Right renal cortex interstitium (tissue), 3 donors: ENCODE results near the gene FMC1. TPM values are rescaled to one million over a fixed set of nuclear protein-coding genes. Genes with fewer than 3 reads are reported as not detected.
"Not testable (repeated sequence)": the region's sequence is repeated elsewhere in the genome, so short reads cannot be mapped to it uniquely, and the experiment has no call there.

Source experiments
- DNase-seq, 3 donors: peaks; one replicate each; pipeline ENCODE4 v3.0.0-alpha.2; 2013; ENCODE audit warnings: low read depth in 3 of 3, low spot score in 2 of 3
- polyA plus RNA-seq, 3 donors: library from polyadenylated mRNA; unstranded; fragments of 120-200 nt; gene quantifications; one replicate each; pipeline ENCODE4 v1.2.1, GENCODE V29; 2013; ENCODE audit not compliant: insufficient read length in 3 of 3

FMC1 gene
- polyA plus RNA-seq = 10 to 100 TPM; 20.9 to 25.0 (median 22.9) TPM

- DNase-seq = peak; percentile 87 to 94 (median 89)
Observed at GRCh38 chr7:139341058-139341775, at the start of gene FMC1. Gene FMC1, plus strand, starts transcription at chr7:139341337. Its CDS starts 48 bp downstream, at chr7:139341385.

- no peak for DNase-seq
Observed at GRCh38 chr7:139292821-139293220, 48.3 kb upstream of the FMC1 start.

DNA sequence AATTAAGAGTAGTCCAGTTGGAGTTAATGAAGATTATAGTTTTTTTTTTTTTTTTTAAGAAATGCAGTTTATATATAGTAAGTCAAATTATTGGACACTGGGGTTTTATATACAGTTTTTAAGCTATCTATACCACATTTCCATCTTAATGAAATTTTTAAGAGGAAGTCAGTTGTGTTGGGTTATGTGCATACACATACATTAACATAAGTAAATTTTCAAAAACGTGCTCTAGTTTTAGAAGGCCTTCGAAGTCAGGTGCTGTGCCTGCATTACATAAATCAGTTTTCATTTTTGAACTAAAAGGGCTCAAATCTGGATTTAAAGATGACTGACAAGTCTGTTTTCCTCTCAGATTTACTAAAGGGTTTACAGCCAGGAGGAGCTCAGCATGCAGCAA, 47.6 kb upstream of the FMC1 start:
- DNase-seq = no peak

DNA sequence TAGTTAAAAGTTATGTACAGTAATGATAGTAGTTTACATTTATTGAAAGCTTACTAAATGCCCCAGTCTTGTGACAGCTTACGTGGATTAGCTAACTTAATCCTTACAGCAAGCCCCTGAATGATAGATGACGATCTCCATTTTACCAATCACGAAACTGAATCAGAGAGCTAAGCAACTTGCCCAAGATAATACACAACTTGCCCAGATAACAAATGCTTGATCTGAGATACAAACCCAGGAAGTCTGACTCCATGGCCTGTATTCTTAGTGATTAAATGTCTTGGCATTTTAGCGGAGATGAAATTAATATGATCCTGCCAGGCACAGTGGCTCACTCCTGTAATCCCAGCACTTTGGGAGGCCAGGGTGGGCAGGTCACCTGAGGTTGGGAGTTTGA, 46.9 kb upstream of the FMC1 start:
- DNase-seq = no peak

GRCh38 chr7:139294951-139295575, 46.1 kb upstream of the FMC1 start:
- DNase-seq = no peak

- no peak for DNase-seq
Observed at GRCh38 chr7:139297795-139298194, 43.3 kb upstream of the FMC1 start.

- no peak for DNase-seq
Observed at GRCh38 chr7:139299296-139299695, 41.8 kb upstream of the FMC1 start.

DNA sequence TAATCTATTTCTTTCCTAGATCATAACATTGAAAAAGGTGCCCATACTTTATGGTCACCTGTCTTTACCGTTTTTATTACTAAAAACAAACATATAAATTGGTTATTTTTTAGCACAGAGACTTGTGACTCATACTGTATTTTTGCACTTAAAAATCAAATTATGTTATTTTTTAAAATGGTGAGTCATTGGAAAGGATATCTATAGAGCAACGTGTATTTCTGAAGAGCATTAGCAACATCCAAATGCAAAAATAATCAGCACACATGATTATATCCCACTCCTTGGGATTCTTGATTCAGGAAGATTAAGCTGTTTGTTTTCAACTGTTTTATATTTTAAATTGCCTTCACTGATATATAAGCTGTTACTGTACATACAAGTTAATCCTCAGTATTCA, 40.7 kb upstream of the FMC1 start:
- no peak for DNase-seq

- DNase-seq = no peak
Observed at GRCh38 chr7:139304517-139304916, 36.6 kb upstream of the FMC1 start.

DNA sequence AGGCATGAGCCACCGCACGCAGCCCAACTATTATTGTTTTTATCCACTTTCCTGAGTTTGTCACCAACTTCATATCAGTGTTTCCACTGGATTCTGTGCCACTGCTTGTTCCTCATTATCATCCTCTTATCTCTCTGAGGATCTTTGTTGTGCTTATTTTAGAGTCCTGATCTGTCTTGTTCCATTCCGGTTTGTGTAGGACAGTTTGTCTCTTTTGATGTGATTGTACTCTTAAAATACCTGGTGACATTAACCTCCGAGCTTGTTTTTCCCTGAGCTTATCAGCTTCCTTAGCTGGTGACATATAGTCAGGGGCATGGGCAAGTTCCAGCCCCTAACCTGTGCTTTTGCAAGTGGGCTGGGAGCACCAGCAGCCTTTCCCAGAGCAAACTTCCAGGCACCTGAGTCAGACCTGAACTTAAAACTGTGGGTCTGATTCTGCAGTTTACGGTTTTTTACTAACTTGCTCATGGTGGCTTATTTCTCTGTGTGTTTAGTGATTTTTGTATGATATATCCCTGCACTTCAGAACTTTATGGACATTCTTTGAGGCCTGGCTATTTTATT, 23.1 kb upstream of the FMC1 start:
- no peak for DNase-seq

- DNase-seq = no peak
Observed at GRCh38 chr7:139321071-139321745, 19.9 kb upstream of the FMC1 start.

DNA sequence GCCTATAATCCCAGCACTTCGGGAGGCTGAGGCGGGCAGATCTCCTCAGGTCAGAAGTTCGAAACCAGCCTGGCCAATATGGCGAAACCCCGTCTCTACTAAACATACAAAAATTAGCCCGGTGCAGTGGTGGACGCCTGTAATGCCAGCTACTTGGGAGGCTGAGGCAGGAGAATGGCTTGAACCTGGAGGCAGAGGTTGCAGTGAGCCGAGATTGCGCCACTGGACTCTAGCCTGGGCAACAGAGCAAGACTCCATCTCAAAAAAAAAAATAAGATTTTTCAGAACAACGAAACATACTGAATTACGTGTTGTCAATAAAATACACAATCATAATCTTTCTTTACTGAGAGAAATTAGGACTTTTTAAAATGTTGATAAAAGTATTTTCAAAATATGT, 16.4 kb upstream of the FMC1 start:
- not testable (repeated sequence) for DNase-seq

GRCh38 chr7:139328375-139328774, 12.8 kb upstream of the FMC1 start:
- no peak for DNase-seq

DNA sequence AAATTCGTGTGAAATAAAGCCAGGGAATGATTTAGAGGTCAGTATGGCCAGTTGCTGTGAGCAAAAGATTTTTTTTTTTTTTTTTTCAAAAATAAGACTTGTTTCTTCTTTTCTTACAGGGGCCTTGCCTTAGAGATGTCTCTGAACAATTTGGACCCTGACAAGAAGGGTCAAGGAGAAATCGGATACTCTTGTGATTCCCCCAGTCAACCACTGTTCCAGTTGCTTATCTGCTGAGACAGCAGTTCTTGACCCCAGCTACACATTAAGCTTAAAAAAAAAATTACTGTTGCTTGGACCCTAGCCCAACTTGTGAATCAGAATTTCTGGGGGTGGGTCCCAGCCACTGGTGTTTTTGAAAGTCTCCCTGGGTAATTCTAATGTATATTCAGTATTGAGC, 12.0 kb upstream of the FMC1 start:
- DNase-seq = no peak

- no peak for DNase-seq
Observed at GRCh38 chr7:139330333-139331030, 10.7 kb upstream of the FMC1 start.

GRCh38 chr7:139332697-139333359, 8.3 kb upstream of the FMC1 start:
- DNase-seq = no peak

- not testable (repeated sequence) for DNase-seq
Observed at GRCh38 chr7:139333443-139333842, 7.7 kb upstream of the FMC1 start.

DNA sequence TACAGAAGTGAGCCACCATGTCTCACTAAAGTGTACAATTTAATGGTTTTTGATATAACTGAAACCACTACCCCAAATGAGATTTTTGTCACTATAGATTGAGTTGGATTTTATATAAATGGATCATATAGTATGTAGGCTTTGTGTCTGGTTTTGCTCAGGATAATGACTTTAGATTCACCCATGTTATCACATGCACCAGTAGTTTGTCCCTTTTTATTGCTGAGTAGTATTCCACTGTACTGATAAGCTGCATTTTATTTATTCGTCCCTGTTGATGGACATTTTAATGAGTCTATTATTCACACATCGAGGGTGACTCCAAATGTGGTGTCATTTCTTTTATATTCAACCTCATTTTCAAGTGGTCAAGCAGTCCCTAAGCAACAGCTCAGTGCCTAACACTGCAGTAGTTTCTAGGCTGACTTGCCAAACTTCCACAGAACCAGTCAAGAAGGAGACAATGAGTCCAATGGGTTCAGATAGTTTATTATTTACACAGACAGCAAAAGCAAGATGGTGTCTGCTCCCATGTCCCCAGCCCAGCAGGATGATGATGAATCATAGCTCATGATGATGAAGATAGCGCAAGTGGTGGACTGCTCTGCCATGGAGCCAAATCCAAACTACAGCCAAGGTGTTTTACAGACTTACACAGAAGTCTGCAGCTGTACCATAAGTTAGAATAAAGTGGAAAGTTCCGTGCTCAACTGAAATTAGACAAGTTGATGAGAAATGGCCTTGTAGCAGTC, 6.6 kb upstream of the FMC1 start:
- no peak for DNase-seq

DNA sequence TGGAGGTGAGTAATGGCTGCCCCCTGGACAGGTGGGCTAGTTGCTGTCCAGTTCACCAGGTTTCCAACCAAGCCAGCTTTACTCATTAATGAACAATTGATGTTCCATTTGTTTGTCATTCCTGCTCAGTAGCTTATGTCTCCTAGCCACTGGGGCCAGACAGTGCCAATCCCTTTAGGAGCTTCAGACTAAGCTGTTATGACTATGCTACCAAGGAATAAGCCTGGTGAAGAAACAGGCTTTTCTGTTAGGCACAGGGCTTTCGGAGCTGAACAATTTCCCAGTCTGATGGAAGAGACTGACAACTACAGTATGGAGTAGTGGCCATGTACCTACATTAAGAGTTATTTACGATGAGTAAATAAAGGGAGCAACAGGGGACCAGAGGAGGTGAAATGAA, 2.1 kb upstream of the FMC1 start:
- no peak for DNase-seq

DNA sequence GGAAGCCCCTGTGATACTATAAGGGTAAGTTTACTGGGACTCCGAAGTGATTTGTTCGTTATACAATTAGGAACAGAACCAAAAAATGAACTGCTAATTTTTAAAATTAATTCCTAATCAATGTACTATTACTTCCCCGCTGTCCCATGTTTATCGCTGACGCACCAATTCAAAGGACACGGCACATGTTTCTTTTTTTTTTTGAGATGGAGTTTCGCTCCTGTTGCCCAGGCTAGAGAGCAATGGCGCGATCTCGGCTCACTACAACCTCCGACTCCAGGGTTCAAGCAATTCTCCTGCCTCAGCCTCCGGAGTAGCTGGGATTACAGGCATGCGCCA, 1.5 kb upstream of the FMC1 start:
- DNase-seq = no peak
